Ishikawa (cell line): ENCODE data around the gene SBNO1.

Experiments
- CEBPB ChIP-seq: IDR thresholded peaks from 2 replicates; pipeline ENCODE4 v1.6.1; 2012
- CREB1 ChIP-seq: IDR thresholded peaks from 2 replicates; pipeline ENCODE4 v1.6.1; 2012; ENCODE audit warnings: low read depth
- EGR1 ChIP-seq: IDR thresholded peaks from 2 replicates; pipeline ENCODE4 v1.6.1; 2012
- EP300 ChIP-seq: IDR thresholded peaks from 2 replicates; pipeline ENCODE4 v1.6.1; 2012; ENCODE audit warnings: borderline replicate concordance
- FOXM1 ChIP-seq: IDR thresholded peaks from 2 replicates; pipeline ENCODE4 v1.6.1; 2012; ENCODE audit warnings: low read depth, borderline replicate concordance
- NFIC ChIP-seq: IDR thresholded peaks from 2 replicates; pipeline ENCODE4 v1.6.1; 2012
- RAD21 ChIP-seq: IDR thresholded peaks from 2 replicates; pipeline ENCODE4 v1.6.1; 2012; ENCODE audit warnings: low read depth
- TAF1 ChIP-seq: IDR thresholded peaks from 2 replicates; pipeline ENCODE4 v1.6.1; 2012; ENCODE audit warnings: low read depth, mild to moderate bottlenecking
- TCF12 ChIP-seq: IDR thresholded peaks from 2 replicates; pipeline ENCODE4 v1.6.1; 2012; ENCODE audit warnings: low read depth
- TEAD4 ChIP-seq: IDR thresholded peaks from 2 replicates; pipeline ENCODE4 v1.6.1; 2012
- YY1 ChIP-seq: IDR thresholded peaks from 2 replicates; pipeline ENCODE4 v1.6.1; 2012; ENCODE audit warnings: low read depth
- ZBTB7A ChIP-seq: IDR thresholded peaks from 2 replicates; pipeline ENCODE4 v1.6.1; 2012; ENCODE audit warnings: low read depth
- TF ChIP-seq, protein P1 (sequence below): IDR thresholded peaks from 2 replicates; pipeline ENCODE4 v1.6.1; 2012; ENCODE audit warnings: low read depth, mild to moderate bottlenecking
- TF ChIP-seq, protein P2 (sequence below): IDR thresholded peaks from 2 replicates; pipeline ENCODE4 v1.6.1; 2012
- TF ChIP-seq, protein P3 (sequence below): IDR thresholded peaks from 2 replicates; pipeline ENCODE4 v1.6.1; 2012

SBNO1 gene

DNA sequence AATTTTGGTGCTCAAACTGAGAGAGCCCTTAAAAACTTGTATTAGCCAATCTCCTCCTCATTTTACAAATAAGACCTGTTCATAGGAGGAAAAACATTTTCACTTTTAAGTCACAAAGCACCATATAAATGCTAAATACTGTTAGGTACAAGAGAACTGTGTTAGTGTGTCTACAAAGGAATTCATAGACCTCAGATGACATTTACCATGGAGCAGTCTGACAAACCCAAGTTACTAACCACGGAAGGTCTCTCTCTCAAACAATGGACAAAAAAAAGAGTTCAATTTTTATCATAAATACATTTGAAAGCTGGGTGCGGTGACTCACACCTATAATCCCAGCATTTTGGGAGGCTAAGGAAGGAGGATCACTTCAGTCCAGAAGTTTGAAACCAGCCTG, 10.0 kb downstream of the SBNO1 start:
- TF ChIP-seq TCF12, result no peak
- no peak for TF ChIP-seq ZBTB7A
- TF ChIP-seq, protein P1, sequence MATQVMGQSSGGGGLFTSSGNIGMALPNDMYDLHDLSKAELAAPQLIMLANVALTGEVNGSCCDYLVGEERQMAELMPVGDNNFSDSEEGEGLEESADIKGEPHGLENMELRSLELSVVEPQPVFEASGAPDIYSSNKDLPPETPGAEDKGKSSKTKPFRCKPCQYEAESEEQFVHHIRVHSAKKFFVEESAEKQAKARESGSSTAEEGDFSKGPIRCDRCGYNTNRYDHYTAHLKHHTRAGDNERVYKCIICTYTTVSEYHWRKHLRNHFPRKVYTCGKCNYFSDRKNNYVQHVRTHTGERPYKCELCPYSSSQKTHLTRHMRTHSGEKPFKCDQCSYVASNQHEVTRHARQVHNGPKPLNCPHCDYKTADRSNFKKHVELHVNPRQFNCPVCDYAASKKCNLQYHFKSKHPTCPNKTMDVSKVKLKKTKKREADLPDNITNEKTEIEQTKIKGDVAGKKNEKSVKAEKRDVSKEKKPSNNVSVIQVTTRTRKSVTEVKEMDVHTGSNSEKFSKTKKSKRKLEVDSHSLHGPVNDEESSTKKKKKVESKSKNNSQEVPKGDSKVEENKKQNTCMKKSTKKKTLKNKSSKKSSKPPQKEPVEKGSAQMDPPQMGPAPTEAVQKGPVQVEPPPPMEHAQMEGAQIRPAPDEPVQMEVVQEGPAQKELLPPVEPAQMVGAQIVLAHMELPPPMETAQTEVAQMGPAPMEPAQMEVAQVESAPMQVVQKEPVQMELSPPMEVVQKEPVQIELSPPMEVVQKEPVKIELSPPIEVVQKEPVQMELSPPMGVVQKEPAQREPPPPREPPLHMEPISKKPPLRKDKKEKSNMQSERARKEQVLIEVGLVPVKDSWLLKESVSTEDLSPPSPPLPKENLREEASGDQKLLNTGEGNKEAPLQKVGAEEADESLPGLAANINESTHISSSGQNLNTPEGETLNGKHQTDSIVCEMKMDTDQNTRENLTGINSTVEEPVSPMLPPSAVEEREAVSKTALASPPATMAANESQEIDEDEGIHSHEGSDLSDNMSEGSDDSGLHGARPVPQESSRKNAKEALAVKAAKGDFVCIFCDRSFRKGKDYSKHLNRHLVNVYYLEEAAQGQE, result no peak
- no peak for TF ChIP-seq EP300
- TF ChIP-seq, protein P2, sequence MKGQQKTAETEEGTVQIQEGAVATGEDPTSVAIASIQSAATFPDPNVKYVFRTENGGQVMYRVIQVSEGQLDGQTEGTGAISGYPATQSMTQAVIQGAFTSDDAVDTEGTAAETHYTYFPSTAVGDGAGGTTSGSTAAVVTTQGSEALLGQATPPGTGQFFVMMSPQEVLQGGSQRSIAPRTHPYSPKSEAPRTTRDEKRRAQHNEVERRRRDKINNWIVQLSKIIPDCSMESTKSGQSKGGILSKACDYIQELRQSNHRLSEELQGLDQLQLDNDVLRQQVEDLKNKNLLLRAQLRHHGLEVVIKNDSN, result no peak
- no peak for TF ChIP-seq EGR1
- no peak for TF ChIP-seq TAF1
- TF ChIP-seq RAD21, result no peak
- no peak for TF ChIP-seq YY1
- TF ChIP-seq FOXM1, result no peak
- TF ChIP-seq NFIC, result no peak
- TF ChIP-seq CREB1, result no peak
- TF ChIP-seq TEAD4, result no peak
- TF ChIP-seq, protein P3, sequence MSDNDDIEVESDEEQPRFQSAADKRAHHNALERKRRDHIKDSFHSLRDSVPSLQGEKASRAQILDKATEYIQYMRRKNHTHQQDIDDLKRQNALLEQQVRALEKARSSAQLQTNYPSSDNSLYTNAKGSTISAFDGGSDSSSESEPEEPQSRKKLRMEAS, result no peak
- TF ChIP-seq CEBPB, result no peak

DNA sequence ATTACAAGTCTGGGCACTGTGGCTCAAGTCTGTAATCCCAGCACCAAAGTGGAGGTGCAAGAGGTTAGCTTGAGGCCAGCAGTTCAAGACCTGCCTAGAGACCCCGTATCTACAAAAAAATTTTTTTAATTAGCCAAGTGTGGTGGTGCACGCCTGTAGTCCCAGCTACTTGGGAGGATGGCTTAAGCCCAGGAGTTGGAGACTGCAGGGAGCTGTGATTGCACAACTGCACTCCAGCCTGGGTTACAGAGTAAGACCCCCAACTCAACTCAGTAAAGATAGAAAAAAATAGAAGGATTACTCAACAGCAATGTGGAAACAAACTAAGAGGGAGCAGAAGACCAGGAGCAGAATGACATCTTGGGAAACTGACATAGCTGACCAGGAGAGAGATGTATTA, 13.3 kb downstream of the SBNO1 start:
- TF ChIP-seq CEBPB (0 out of 2 replicates have a peak, but pooled peaks have one; percentile 6), ZBTB7A (no peak), TEAD4 (no peak)

DNA sequence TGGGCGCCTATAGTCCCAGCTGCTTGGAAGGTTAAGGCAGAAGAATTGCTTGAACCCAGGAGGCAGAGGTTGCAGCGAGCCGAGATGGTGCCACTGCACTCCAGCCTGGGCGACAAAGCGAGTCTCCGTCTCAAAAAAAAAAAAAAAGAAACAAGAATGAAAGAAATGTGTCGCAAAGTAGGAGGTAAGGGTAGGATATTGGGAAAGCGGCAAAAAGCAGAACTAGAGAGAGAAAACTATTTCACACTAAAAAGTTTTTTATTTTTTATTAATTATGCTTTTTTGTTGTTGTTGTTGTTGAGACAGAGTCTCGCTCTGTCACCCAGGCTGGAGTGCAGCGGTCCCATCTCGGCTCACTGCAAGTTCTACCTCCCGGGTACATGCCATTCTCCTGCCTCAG, 17.7 kb downstream of the SBNO1 start:
- TF ChIP-seq CREB1 (no peak), FOXM1 (no peak), TAF1 (no peak), NFIC (no peak)
- TF ChIP-seq, protein P1, result no peak
- TF ChIP-seq, protein P2, result no peak

DNA sequence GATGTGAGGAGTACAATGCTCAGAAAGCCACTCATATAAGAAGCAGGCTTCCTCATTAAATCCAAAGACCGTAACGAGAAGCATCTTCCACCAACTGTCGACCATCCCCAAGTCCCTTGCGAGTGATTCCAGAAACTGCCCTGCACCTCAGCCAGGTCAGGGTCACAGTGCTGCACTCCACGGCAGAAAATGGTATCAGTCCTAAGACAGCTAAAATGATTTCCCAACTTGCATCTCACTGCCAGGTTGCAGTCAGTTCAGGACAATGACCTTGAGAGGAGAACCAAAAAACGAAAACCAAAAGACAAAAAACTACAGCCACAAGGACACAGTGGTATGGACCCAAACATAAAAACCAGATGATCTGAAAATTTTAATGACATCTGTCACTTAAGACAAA, 20.6 kb downstream of the SBNO1 start:
- TF ChIP-seq EGR1 (no peak), RAD21 (no peak)

DNA sequence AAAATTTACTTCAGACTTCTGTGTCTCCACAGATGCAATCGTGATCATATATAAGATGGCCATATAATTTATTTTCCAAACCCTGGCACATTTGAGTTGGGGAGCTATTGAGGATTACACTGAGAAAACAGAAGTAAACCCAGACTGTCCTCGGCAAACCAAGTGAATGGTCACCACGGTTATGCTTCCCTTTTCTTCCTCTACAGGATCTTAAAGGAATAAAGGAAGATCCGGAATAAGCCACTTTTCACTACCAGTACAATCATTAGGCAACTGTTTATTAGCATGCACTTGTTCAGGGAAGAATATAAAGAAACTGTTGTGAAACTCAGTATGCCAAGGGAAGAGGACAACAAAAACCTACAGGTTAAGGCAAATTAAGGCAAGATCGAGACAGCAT, 27.6 kb downstream of the SBNO1 start:
- TF ChIP-seq, protein P1, result no peak
- no peak for TF ChIP-seq FOXM1
- no peak for TF ChIP-seq ZBTB7A
- TF ChIP-seq TCF12, result no peak
- TF ChIP-seq, protein P3, result no peak
- TF ChIP-seq TAF1, result no peak
- TF ChIP-seq CEBPB, result no peak
- no peak for TF ChIP-seq RAD21

DNA sequence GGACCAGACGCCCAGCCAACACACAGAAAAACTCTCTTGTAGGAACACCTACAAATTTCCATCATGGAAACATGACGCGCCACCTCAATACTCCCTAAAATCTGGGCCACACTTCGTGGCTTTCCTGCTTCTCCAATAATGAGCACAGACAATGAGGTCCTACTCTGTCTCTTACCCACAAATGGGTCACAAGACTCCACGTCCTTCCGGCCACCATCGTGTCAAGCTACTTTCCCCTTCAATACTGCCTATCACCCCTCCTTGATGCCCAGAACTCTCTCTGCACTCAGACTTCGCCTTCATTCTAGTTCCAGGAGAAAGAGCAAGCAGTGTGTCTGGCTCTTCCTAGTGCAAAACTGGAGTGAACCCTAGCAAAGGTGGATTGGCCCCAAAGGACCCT, 28.1 kb downstream of the SBNO1 start:
- no peak for TF ChIP-seq NFIC
